H1 (cell line): ENCODE data around the gene ISL2. TPM values are rescaled to one million over a fixed set of nuclear protein-coding genes. Genes with fewer than 3 reads are reported as not detected.

Experiments used
- CTCF ChIA-PET: fragments of 300-600 bp; sonication (Branson Sonifier 250); formaldehyde crosslinking; loops from one replicate; lab custom pipeline; 2021; ENCODE audit not compliant: partially characterized antibody; lab: Charles Lee
- POLR2A ChIA-PET: fragments of 300-600 bp; sonication (Branson Sonifier 250); formaldehyde crosslinking; loops from one replicate; lab custom pipeline; 2021; ENCODE audit warnings: inconsistent platforms; ENCODE audit not compliant: partially characterized antibody; lab: Charles Lee
- DNase-seq, 2 experiments: peaks; one replicate each; pipeline versions ENCODE4 v3.0.0 to v3.0.0-alpha.2; 2010 to 2022; ENCODE audit warnings: low spot score in 2 of 2, low read depth in 1 of 2, mixed read lengths in 1 of 2
- FAIRE-seq: peaks from 2 replicates; lab custom pipeline; 2011; peaks lifted over from hg19 to GRCh38; lab: Jason Lieb, UNC
- H2AFZ ChIP-seq: 2 replicates; pipeline ENCODE4 v1.8.1; 2012; ENCODE audit warnings: low read length, inconsistent platforms
- H2AK5ac ChIP-seq: 2 replicates; pipeline ENCODE4 v1.6.1; 2013; ENCODE audit warnings: low read depth, low read length
- H2BK120ac ChIP-seq: replicated peaks from 2 replicates; pipeline ENCODE3; 2013; ENCODE audit warnings: low read depth, low read length, inconsistent platforms
- H2BK12ac ChIP-seq: 2 replicates; pipeline ENCODE4 v1.6.1; 2013; ENCODE audit warnings: low read depth, low read length
- H2BK15ac ChIP-seq: 2 replicates; pipeline ENCODE4 v1.6.1; 2013; ENCODE audit warnings: low read length
- H2BK20ac ChIP-seq: 2 replicates; pipeline ENCODE4 v1.6.1; 2013; ENCODE audit warnings: low read length
- H2BK5ac ChIP-seq: 2 replicates; pipeline ENCODE4 v1.6.1; 2013; ENCODE audit warnings: low read depth, low read length
- H3K14ac ChIP-seq: 2 replicates; pipeline ENCODE4 v1.6.1; 2013; ENCODE audit warnings: inconsistent platforms; ENCODE audit not compliant: insufficient read length
- H3K18ac ChIP-seq: 2 replicates; pipeline ENCODE4 v1.6.1; 2013; ENCODE audit warnings: low read length; ENCODE audit errors: extremely low read depth
- H3K23ac ChIP-seq: 2 replicates; pipeline ENCODE4 v1.6.1; 2013; ENCODE audit warnings: inconsistent platforms; ENCODE audit not compliant: insufficient read length
- H3K23me2 ChIP-seq: 2 replicates; pipeline ENCODE4 v1.6.1; 2013; ENCODE audit warnings: low read depth, low read length
- H3K27ac ChIP-seq: 2 replicates; pipeline ENCODE4 v1.6.1; 2011; ENCODE audit warnings: low read depth, low read length, inconsistent platforms
- H3K27me3 ChIP-seq, 4 experiments: replicated peaks in 1 of 4; 1 replicate in 1 of 4; 2 replicates in 3 of 4; pipeline versions ENCODE4 v1.6.1 to v1.8.1; 2011 to 2013; ENCODE audit warnings: low read length in 3 of 4, mild to moderate bottlenecking in 3 of 4, inconsistent platforms in 2 of 4, mixed read lengths in 2 of 4, moderate library complexity in 1 of 4; ENCODE audit not compliant: control insufficient read depth in 3 of 4, insufficient read depth in 3 of 4; ENCODE audit errors: extremely low read depth in 1 of 4
- H3K36me3 ChIP-seq, 4 experiments: 2 replicates each; pipeline versions ENCODE4 v1.6.1 to v1.8.1; 2011 to 2013; ENCODE audit warnings: mild to moderate bottlenecking in 4 of 4, low read length in 3 of 4, moderate library complexity in 2 of 4, control low read depth in 1 of 4, inconsistent platforms in 1 of 4; ENCODE audit not compliant: insufficient read depth in 4 of 4, control insufficient read depth in 2 of 4
- H3K4ac ChIP-seq: replicated peaks from 2 replicates; pipeline ENCODE3; 2013; ENCODE audit warnings: low read length, low read depth, mixed read lengths, inconsistent platforms; ENCODE audit not compliant: insufficient read length
- H3K4me1 ChIP-seq, 4 experiments: replicated peaks in 1 of 4; 1 replicate in 1 of 4; 2 replicates in 3 of 4; pipeline versions ENCODE4 v1.6.1 to v1.8.1; 2011 to 2013; ENCODE audit warnings: low read length in 3 of 4, inconsistent platforms in 2 of 4, mixed read lengths in 1 of 4; ENCODE audit not compliant: insufficient read depth in 4 of 4, control insufficient read depth in 3 of 4
- H3K4me2 ChIP-seq, 2 experiments: 2 replicates each; pipeline versions ENCODE4 v1.6.1 to v1.8.1; 2011 to 2013; ENCODE audit warnings: low read depth in 2 of 2, low read length in 2 of 2, control low read depth in 1 of 2, inconsistent platforms in 1 of 2, mild to moderate bottlenecking in 1 of 2; ENCODE audit not compliant: insufficient read depth in 1 of 2
- H3K4me3 ChIP-seq, 4 experiments: fragments of 200-600, 300-600 bp in 1 of 4; sonication (generic), shearing (Covaris generic), sonication (Bioruptor Twin) in 1 of 4; 2 replicates each; pipeline versions ENCODE4 v1.5.1 to v1.8.1; 2011 to 2016; ENCODE audit warnings: low read length in 4 of 4, low read depth in 3 of 4, control low read depth in 2 of 4, inconsistent platforms in 2 of 4, mild to moderate bottlenecking in 2 of 4, mixed read lengths in 1 of 4, moderate library complexity in 1 of 4; ENCODE audit not compliant: insufficient read depth in 2 of 4; ENCODE audit errors: extremely low read depth in 1 of 4
- H3K56ac ChIP-seq: replicated peaks from 2 replicates; pipeline ENCODE3; 2013; ENCODE audit warnings: low read depth, mild to moderate bottlenecking, mixed read lengths, low read length, inconsistent platforms; ENCODE audit not compliant: insufficient read length
- H3K79me1 ChIP-seq: 2 replicates; pipeline ENCODE4 v1.6.1; 2013; ENCODE audit warnings: low read depth, low read length, control low read depth
- H3K79me2 ChIP-seq, 2 experiments: 2 replicates each; pipeline versions ENCODE4 v1.6.1 to v1.8.1; 2012 to 2013; ENCODE audit warnings: low read length in 2 of 2, mild to moderate bottlenecking in 2 of 2, inconsistent platforms in 1 of 2; ENCODE audit not compliant: insufficient read depth in 2 of 2, control insufficient read depth in 1 of 2
- H3K9ac ChIP-seq, 4 experiments: replicated peaks in 1 of 4; 1 replicate in 1 of 4; 2 replicates in 3 of 4; pipeline versions ENCODE4 v1.6.1 to v1.8.1; 2011 to 2013; ENCODE audit warnings: low read depth in 3 of 4, low read length in 3 of 4, control low read depth in 2 of 4, mild to moderate bottlenecking in 2 of 4, moderate library complexity in 2 of 4, inconsistent platforms in 1 of 4; ENCODE audit errors: extremely low read depth in 1 of 4
- H3K9me3 ChIP-seq, 2 experiments: 2 replicates each; pipeline versions ENCODE4 v1.6.1 to v1.8.1; 2012 to 2013; ENCODE audit warnings: mild to moderate bottlenecking in 2 of 2, moderate library complexity in 2 of 2, control low read depth in 1 of 2, inconsistent platforms in 1 of 2, low read depth in 1 of 2, low read length in 1 of 2, mixed read lengths in 1 of 2; ENCODE audit not compliant: insufficient read depth in 2 of 2
- H4K20me1 ChIP-seq, 2 experiments: replicated peaks in 1 of 2; 2 replicates each; pipeline versions ENCODE3 to v1.8.1; 2011 to 2013; ENCODE audit warnings: inconsistent platforms in 2 of 2, low read length in 2 of 2, mild to moderate bottlenecking in 1 of 2; ENCODE audit not compliant: insufficient read depth in 2 of 2, control insufficient read depth in 1 of 2
- H4K5ac ChIP-seq: 2 replicates; pipeline ENCODE4 v1.6.1; 2013; ENCODE audit warnings: low read length, low read depth, mixed read lengths, inconsistent platforms; ENCODE audit not compliant: insufficient read length
- H4K8ac ChIP-seq: 2 replicates; pipeline ENCODE4 v1.8.0; 2013; ENCODE audit warnings: mild to moderate bottlenecking, moderate library complexity, low read length, inconsistent platforms; ENCODE audit not compliant: insufficient read depth; ENCODE audit errors: extremely low read depth
- H4K91ac ChIP-seq: replicated peaks from 2 replicates; pipeline ENCODE3; 2013; ENCODE audit warnings: low read length, mixed read lengths, inconsistent platforms; ENCODE audit not compliant: insufficient read length
- CBX8 ChIP-seq: fragments of 300-800, 300-1000 bp; sonication (generic); IDR thresholded peaks from 2 replicates; pipeline ENCODE4 v1.7.1; 2016; ENCODE audit warnings: low read depth, low read length, borderline replicate concordance
- FOSL1 ChIP-seq: IDR thresholded peaks from 2 replicates; pipeline ENCODE4 v1.6.1; 2011; ENCODE audit warnings: mild to moderate bottlenecking, low read depth, low read length, moderate library complexity; ENCODE audit not compliant: insufficient read depth
- RNF2 ChIP-seq: fragments of 200-900, 300-1000 bp; sonication (generic); IDR thresholded peaks from 2 replicates; pipeline ENCODE4 v1.7.1; 2016; ENCODE audit warnings: borderline replicate concordance, low read depth, mild to moderate bottlenecking, antibody characterized with exemption, low read length; ENCODE audit not compliant: poor library complexity, severe bottlenecking; ENCODE audit errors: missing control alignments
- WGBS, 2 experiments: shearing (Covaris generic) in 1 of 2; methylation state at CpG; one replicate each; pipeline versions ENCODE4 v1.1.6 to v1.1.7; 2013 to 2015; ENCODE audit warnings: low lambda C conversion rate in 2 of 2, mixed read lengths in 2 of 2, inconsistent platforms in 1 of 2, low coverage in 1 of 2, missing lambda C conversion rate in 1 of 2; ENCODE audit not compliant: insufficient replicate concordance in 2 of 2, insufficient coverage in 1 of 2, insufficient read length in 1 of 2; ENCODE audit errors: extremely low coverage in 1 of 2, missing lambda C conversion rate in 1 of 2; 5-methylcytosine and 5-hydroxymethylcytosine counted together
- polyA plus RNA-seq, 7 experiments: library from polyadenylated mRNA; depleted of rRNA in 3 of 7; stranded (reverse) in 5 of 7; unstranded in 2 of 7; fragments of >200 nt in 5 of 7; fragments of 200-250 nt in 2 of 7; gene quantifications; 1 replicate in 5 of 7; 2 replicates in 1 of 7; 4 replicates in 1 of 7; pipeline versions ENCODE4 v1.2.1 to v1.2.3, GENCODE V29; 2011 to 2013; ENCODE audit warnings: missing spikeins in 2 of 7, mixed read lengths in 2 of 7
- total RNA-seq: library from RNA; stranded (reverse); fragmentation: NEBNext Ultra II Directional; extraction: Animal tissue kit (Norgen Biotek cat#: 25700); gene quantifications from 2 replicates; pipeline ENCODE4 v1.2.1, GENCODE V29; 2021

The ISL2 gene
- total and polyA plus RNA-seq, 2 of the 8 experiments (the other 6 are each of a cell fraction or from before 2014, with no cell fraction given) = 0.32 to 0.99 TPM

- H2AFZ ChIP-seq = no peak overlapping the region
- H2BK5ac ChIP-seq = no peak overlapping the region
- no peak overlapping the region for H3K23ac ChIP-seq
- CTCF ChIA-PET = interaction anchor here (0.6 to 9.2 kb wide), 2 partner anchors 144 to 1611 kb away, joined by 5 to 130 read pairs; no protein-coding TSS in a partner anchor
- H3K27me3 ChIP-seq = peaks cover 50 to 83% (median 74%) of the 10 kb centered on the region in 4 experiments
- H3K9ac ChIP-seq = no peak overlapping the region
- H2BK15ac ChIP-seq = no peak overlapping the region
- H3K4me3 ChIP-seq = peak overlapping the region in 2 of 4 experiments; percentile 25 to 51; a peak in 3 of 8 replicates
- FAIRE-seq (no peak), DNase-seq (no peak)
- H3K4me1 ChIP-seq = peaks cover 0 to 40% (median 25%) of the 10 kb centered on the region in 4 experiments; a peak in 6 of 7 replicates
- H4K5ac ChIP-seq = no peak overlapping the region
- peaks cover 10 to 23% of the 10 kb centered on the region in 2 experiments for H4K20me1 ChIP-seq
- peaks cover 0 to 3% of the 10 kb centered on the region in 2 experiments; a peak in 1 of 4 replicates for H3K9me3 ChIP-seq
- H3K27ac ChIP-seq = no peak overlapping the region
- POLR2A ChIA-PET = interaction anchor here (0.9 to 4.8 kb wide), 10 partner anchors 9 to 151 kb away, joined by 3 to 55 read pairs (median 5); partner anchors contain the start of gene ETFA
- H3K4me2 ChIP-seq = peak overlapping the region; percentile 80 to 84
- no peak overlapping the region for H3K14ac ChIP-seq
- no peak overlapping the region for H3K4ac ChIP-seq
- no peak overlapping the region for H4K91ac ChIP-seq
- H2AK5ac ChIP-seq = 0 out of 2 replicates have a peak overlapping the region, but pooled peaks have one; percentile 60
- peak overlapping the region; percentile 93; the same call in 1 of the 2 replicates for H3K18ac ChIP-seq
- H3K79me1 ChIP-seq = no peaks in the 10 kb centered on the region
- peaks cover 0 to 18% (median 0%) of the 10 kb centered on the region in 4 experiments; a peak in 1 of 8 replicates for H3K36me3 ChIP-seq
- H3K79me2 ChIP-seq = no peaks in the 10 kb centered on the region
- TF ChIP-seq RNF2 (peak; percentile 84), FOSL1 (no peak), CBX8 (peak; percentile 97; the same call in 1 of the 2 replicates)
- peak overlapping the region; percentile 80; the same call in 1 of the 2 replicates for H2BK12ac ChIP-seq
- no peak overlapping the region for H2BK120ac ChIP-seq
- peaks cover 11% of the 10 kb centered on the region; the same call in 1 of the 2 replicates for H3K23me2 ChIP-seq
- H3K56ac ChIP-seq = no peak overlapping the region
- H4K8ac ChIP-seq = no peak overlapping the region
- WGBS, 2 experiments = 7% methylated on average over 24 of the region's 25 CpGs; no CpG with 5 or more reads in 1 of the 2 experiments
- H2BK20ac ChIP-seq = no peak overlapping the region
Observed at GRCh38 chr15:76337059-76337695, 604 bp downstream of the ISL2 start.
